ENCODE data around the gene TMEM269.

GRCh38 chr1:42735477-42736105, 49.2 kb upstream of the TMEM269 start:
- TF ChIP-seq CTCF (conservative IDR thresholded peaks at IDR 0.05) (no peak), EZH2 (IDR thresholded peaks at IDR 0.05; ENCODE audit: low read depth) (no peak)
